Measurements from ENCODE around the gene TRPV3.
"Not testable (repeated sequence)": the region's sequence is repeated elsewhere in the genome, so short reads cannot be mapped to it uniquely, and the experiment has no call there.

The TRPV3 gene

GRCh38 chr17:3469529-3469928, 88.1 kb downstream of the TRPV3 start:
- DNase-seq: no peak

GRCh38 chr17:3466355-3466754, 91.3 kb downstream of the TRPV3 start:
- not testable (repeated sequence) for DNase-seq
